ENCODE results near the gene DOK6. TPM values are rescaled to one million over a fixed set of nuclear protein-coding genes. Genes with fewer than 3 reads are reported as not detected.

DOK6 gene
- total RNA-seq, 1 experiment from 2014 or later = not detected

GRCh38 chr18:69763821-69764220 is 363.1 kb downstream of the DOK6 start:
- Histone ChIP-seq H3K9me2 (ENCODE audit: insufficient read depth) (no peaks in the 10 kb centered on the region; the same call in 1 of the 2 replicates), H3K27me3 (ENCODE audit: insufficient read depth, low read depth) (no peaks in the 10 kb centered on the region), H3K79me2 (ENCODE audit: low read depth) (no peaks in the 10 kb centered on the region), H3F3A (ENCODE audit: insufficient read depth, low read depth) (no peaks in the 10 kb centered on the region), H3K27ac (no peak overlapping the region), H3K9me3 (ENCODE audit: insufficient read depth, low read depth) (no peaks in the 10 kb centered on the region), H3K4me2 (no peak overlapping the region), H3K4me3 (no peak overlapping the region), H3K36me3 (ENCODE audit: low read depth) (no peaks in the 10 kb centered on the region), H3K4me1 (replicated peaks; ENCODE audit: insufficient read depth) (no peaks in the 10 kb centered on the region), H2AFZ (no peak overlapping the region), H4K20me1 (ENCODE audit: insufficient read depth) (no peaks in the 10 kb centered on the region)
- BruUV-seq (replicated peaks) = no TSS peak
- TF ChIP-seq CTCF (conservative IDR thresholded peaks at IDR 0.05) = no peak
- TF ChIP-seq EZH2 (IDR thresholded peaks at IDR 0.05; ENCODE audit: low read depth) = no peak
- no peak for DNase-seq
- ChIA-PET CTCF (no interaction called here), POLR2A (ENCODE audit: unreplicated experiment) (no interaction called here)
- intact Hi-C loops (cut with micrococcal nuclease; ENCODE audit: unreplicated experiment) = no loop called here

- ChIA-PET POLR2A (ENCODE audit: unreplicated experiment) (no interaction called here), CTCF (no interaction called here)
- Histone ChIP-seq H3K4me3 (no peak overlapping the region), H3K4me2 (no peak overlapping the region), H3K9me3 (ENCODE audit: insufficient read depth, low read depth) (no peaks in the 10 kb centered on the region), H2AFZ (no peak overlapping the region), H3K9me2 (ENCODE audit: insufficient read depth) (no peaks in the 10 kb centered on the region), H4K20me1 (ENCODE audit: insufficient read depth) (no peaks in the 10 kb centered on the region), H3K27me3 (ENCODE audit: insufficient read depth, low read depth) (no peaks in the 10 kb centered on the region), H3K79me2 (ENCODE audit: low read depth) (no peaks in the 10 kb centered on the region), H3K27ac (no peak overlapping the region), H3K4me1 (replicated peaks; ENCODE audit: insufficient read depth) (no peaks in the 10 kb centered on the region), H3F3A (ENCODE audit: insufficient read depth, low read depth) (no peaks in the 10 kb centered on the region), H3K36me3 (ENCODE audit: low read depth) (no peaks in the 10 kb centered on the region)
- intact Hi-C loops (cut with micrococcal nuclease; ENCODE audit: unreplicated experiment) = no loop called here
- DNase-seq = no peak
- no TSS peak for BruUV-seq (replicated peaks)
- no peak for TF ChIP-seq CTCF (conservative IDR thresholded peaks at IDR 0.05)
- TF ChIP-seq EZH2 (IDR thresholded peaks at IDR 0.05; ENCODE audit: low read depth) = no peak
These were observed 369.6 kb downstream of the DOK6 start for GRCh38 chr18:69770238-69770637.

DNA sequence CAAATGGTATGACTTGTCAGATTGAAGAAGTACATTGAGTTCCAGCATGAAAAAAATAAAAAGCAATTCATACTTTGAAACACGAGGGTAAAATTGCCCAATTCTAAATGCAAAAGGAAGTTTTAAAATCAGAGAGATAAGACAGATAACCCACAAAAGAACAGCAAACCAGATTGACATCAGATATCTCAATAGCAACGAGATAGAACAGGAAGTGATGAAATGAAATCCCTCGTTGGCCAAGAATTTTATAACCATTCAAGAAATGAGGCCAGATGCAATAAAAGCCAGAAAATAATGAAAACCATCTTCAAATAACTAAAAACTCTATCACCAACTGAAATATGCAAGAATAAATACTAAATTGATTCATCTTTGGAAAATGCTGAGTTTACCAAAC is 374.1 kb downstream of the DOK6 start:
- H3K9me2 ChIP-seq (ENCODE audit: insufficient read depth) = no peaks in the 10 kb centered on the region
- no peaks in the 10 kb centered on the region for H4K20me1 ChIP-seq (ENCODE audit: insufficient read depth)
- no peaks in the 10 kb centered on the region for H3K4me1 ChIP-seq (replicated peaks; ENCODE audit: insufficient read depth)
- no TSS peak for BruUV-seq (replicated peaks)
- no peaks in the 10 kb centered on the region for H3F3A ChIP-seq (ENCODE audit: insufficient read depth, low read depth)
- TF ChIP-seq EZH2 (IDR thresholded peaks at IDR 0.05; ENCODE audit: low read depth) (no peak), CTCF (conservative IDR thresholded peaks at IDR 0.05) (no peak)
- 0 out of 2 replicates have a peak overlapping the region, but pooled peaks have one; percentile 12 for H2AFZ ChIP-seq
- no peaks in the 10 kb centered on the region for H3K79me2 ChIP-seq (ENCODE audit: low read depth)
- no peak overlapping the region for H3K4me2 ChIP-seq
- ChIA-PET CTCF (no interaction called here), POLR2A (ENCODE audit: unreplicated experiment) (no interaction called here)
- H3K36me3 ChIP-seq (ENCODE audit: low read depth) = no peaks in the 10 kb centered on the region
- H3K9me3 ChIP-seq (ENCODE audit: insufficient read depth, low read depth) = no peaks in the 10 kb centered on the region
- no peak overlapping the region for H3K27ac ChIP-seq
- H3K4me3 ChIP-seq = no peak overlapping the region
- no peaks in the 10 kb centered on the region for H3K27me3 ChIP-seq (ENCODE audit: insufficient read depth, low read depth)
- no peak for DNase-seq
- intact Hi-C loops (cut with micrococcal nuclease; ENCODE audit: unreplicated experiment) = no loop called here

Measured in PC-9 (cell line).